H4 (cell line): Measurements from ENCODE around the gene PRR18. TPM values are rescaled to one million over a fixed set of nuclear protein-coding genes. Genes with fewer than 3 reads are reported as not detected.
"Not testable (repeated sequence)": the region's sequence is repeated elsewhere in the genome, so short reads cannot be mapped to it uniquely, and the experiment has no call there.

Source experiments
- DNase-seq: peaks from one replicate; pipeline ENCODE4 v3.0.0-alpha.2; 2015; ENCODE audit warnings: low spot score
- total RNA-seq: library from RNA; depleted of rRNA; stranded (reverse); fragments of >200 nt; shearing (Covaris generic); gene quantifications from 2 replicates; pipeline ENCODE4 v1.2.3, GENCODE V29; 2014; rRNA removed

The PRR18 gene, protein sequence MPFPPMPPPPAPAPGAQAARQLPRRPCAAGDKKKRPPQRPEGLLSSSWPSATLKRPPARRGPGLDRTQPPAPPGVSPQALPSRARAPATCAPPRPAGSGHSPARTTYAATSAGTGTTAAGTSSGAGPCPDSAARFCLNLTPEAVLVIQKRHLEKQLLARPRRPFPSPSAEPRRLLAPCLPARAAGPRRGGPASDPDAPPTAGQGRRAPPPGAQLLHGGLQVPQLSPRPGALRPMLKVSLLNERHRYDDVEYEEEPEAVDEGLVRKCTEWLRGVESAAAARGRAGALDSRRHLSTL
- total RNA-seq = not detected in 2 replicates

DNA sequence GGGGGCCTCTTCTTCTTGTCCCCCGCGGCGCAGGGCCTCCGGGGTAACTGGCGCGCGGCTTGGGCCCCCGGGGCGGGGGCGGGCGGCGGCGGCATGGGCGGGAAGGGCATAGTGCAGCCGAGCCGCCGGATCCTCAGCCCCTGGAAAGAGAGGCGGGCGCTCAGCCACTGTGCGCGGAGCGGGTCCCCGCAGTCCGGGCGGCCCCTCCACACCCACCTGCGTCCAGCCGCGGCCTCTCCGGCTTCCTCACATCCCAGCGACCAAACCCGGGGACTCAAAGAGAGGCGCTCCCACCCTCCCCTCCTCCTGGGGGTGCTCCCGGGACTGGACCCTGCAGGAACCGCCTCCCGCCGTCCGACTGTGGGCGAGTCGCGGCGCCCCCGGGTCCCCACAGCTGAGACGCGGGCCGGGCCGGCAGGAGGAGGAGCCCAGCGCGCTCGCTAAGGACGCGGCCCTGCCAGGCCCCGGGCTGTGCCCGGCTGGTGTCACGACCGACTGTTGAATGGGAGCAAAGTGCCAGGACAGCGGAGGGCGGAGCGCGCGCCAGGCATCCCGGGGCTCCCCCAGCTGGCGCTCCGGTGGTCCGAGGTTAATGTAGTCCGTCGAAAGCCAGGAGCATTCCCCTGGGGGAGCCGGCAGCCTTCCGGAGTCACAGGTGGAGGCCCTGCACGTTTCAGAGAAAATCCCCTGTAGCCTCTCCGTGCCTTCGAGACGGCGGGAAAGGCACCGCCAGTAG, at the start of gene PRR18:
PRR18 (minus strand) TSS at position 360 of the 736 bp plus-strand sequence; CDS start at position 110, 250 bp downstream.
- DNase-seq = no peak

DNA sequence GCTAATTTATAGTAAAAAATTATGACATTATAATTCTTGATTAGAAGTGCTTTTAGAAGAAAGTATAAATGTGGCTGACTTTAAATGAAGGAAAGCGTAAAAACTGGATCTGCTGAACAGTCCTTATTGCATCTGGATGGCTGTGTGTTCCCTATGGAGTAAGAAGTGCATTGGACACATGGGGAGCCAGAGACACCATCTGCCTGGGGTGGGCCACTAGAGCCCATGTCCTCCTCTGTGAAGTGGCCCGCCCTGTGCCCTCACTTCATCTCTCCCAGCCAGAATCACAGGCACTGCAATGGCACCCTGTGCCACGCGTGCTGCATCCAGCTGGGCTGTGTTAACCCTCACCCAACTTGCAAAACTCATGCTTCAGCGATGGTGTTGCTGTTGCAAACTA, 47.4 kb upstream of the PRR18 start:
- DNase-seq = no peak

DNA sequence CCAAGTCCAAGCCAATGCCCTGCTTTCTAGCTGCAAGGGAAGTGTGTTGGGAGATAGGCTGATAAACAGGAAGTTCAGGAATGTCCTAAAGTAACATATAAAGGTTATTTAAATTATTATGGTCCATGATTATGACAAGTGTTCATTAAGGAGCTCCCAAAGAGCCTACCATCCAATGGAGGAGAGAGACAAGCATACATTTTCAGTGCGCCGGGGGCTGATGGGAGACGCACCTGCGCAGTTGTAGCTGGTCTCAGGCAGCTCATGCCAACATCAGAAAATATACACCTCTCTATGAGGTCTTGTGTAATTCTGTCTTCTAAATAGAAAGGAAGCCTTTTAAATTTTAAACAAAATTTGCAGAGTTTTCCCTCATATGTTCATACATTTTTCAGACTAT, 46.8 kb upstream of the PRR18 start:
- no peak for DNase-seq

DNA sequence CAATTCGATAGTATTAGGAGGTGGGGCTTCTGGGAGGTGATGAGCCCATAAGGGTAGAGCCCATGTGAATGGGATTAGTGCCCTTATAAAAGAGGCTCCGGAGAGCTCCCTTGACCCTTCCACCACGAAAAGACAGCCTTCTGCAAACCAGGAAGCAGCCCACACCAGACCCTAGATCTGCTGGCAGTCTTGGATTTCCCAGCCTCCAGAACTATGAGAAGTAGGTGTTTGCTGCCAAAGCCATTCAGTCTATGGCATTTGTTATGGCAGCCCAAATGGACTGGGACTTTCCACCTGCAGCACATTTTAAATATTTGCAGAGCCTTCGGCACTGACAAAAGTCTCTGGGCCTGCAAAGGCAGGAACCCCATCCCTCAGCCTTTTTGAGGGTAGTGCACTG, 46.0 kb upstream of the PRR18 start:
- DNase-seq = no peak

DNA sequence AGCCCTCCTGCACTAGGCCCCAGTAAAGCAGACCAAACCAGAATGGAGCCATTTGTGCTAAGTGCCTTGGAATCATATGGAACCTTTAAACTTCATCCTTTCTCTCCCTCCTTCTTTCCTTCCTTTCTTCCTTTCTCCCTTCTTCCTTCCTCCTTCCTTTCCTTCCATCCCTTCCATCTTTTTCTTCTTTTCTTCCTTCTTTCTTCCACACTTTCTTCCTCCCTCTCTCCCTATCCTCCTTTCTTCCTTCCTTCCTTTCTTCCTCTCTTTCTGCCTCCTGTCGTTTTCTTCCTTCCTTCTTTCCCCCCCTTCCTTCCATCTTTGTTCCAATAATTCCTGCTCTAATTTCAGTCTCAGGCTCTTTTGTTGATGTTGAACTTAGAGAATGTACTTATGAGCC, 45.3 kb upstream of the PRR18 start:
- no peak for DNase-seq

DNA sequence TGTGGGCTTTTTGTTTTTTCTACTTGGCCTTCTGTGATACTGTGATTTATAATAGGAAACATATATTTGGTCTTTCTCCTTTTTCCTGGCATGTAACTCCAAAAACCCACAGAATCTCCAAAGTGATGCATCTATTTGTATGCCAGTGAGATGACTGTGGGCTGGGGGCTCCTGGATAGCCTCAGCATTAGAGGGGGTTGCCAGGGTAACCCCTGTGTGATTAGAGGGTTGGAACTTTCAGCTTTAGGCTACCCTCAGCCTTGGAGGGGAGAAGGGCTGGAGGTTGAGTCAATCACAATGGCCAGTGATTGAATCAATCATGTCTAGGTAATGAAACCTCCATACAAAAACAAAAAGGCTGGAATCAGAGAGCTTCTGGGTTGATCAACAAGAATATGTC, 44.7 kb upstream of the PRR18 start:
- DNase-seq = no peak

DNA sequence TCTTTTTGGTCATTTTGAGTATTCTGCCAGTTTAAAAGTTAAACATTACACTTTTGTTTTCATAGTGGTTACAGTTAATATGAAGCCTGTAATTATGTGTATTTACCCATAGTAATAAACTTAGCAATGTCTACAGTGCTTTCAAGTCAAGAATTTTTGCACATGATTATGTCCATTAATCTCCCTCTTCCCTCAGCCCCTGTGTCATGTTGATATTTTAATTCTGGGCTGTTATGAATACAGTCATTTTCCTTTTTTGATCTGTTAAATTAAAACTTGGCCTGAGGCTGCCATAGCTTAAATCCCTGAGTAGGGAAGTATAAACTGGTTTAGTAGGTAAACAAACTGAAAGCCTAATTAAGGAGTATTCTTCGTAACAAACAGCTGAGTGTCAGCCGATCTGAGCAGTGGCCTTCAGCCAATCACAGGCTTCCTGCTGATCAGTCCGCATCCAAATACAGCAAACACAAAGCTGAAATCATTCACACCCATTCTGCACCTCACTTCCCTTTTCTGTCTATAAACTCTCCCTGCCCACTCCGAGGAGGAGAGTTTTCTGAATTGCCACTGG, 43.6 kb upstream of the PRR18 start:
- DNase-seq = peak; percentile 54

DNA sequence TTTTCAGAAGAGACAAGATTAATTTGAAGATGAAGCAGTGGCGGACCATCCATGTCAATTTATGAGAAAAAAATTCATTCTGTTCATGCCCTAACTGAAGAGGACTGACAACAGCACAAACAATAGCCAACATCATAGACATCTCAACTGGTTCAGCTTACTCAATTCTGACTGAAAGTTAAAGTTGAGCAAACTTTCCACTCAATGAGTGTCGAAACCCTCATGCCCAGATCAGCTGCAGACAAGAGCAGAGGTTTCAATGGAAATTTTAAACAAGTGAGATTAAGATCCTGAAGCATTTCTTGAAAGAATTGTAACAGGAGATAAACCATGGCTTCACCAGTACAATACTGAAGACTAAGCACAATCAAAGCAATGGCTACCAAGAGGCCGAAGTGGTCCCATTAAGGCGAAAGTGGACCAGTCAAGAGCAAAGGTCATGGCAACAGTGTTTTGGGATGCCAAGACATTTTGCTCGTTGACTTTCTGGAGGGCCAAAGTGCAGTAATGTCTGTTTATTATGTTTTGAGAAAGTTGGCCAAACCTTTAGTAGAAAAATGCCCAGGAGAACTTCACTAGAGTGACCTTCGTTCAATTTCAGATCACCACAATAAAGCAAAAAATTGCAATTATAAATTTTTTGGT, 40.2 kb upstream of the PRR18 start:
- DNase-seq = no peak

DNA sequence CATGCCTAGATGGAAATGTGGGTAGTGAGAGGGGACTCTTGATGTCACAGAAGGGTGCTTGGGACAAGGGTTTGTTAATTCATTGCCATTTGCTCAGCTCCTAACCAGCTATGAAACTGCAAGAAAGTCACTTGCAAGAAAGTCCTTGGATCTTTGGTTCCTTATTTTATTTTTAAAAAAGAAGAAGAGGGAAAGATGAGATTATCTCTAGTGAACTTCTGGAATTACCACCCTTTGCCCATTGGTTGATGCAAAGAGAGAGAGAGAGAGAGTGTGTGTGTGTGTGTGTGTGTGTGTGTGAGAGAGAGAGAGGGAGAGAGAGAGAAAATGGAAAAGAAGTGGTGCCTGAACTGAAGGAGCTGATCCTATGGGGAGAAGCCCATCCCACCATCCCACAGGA, 38.8 kb upstream of the PRR18 start:
- DNase-seq = no peak

DNA sequence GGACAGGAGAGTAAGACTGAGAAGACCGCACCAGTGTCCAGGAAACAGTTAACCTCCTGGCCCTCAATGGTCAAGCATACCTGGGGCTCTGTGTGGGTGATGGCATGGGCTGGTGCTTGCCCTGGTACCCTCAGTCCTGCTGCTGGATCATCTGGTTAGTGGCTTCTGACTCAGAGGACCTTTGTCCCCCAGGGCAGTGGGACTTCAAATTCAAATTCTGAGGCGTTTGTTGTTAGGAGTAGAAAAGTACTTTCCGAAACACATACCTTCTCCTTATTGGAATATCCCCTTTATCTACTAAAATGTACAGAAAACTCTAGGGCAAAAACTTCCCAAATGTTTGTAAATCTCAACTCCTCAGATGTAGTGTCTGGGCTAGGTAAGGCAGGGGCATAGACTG, 38.3 kb upstream of the PRR18 start:
- no peak for DNase-seq

DNA sequence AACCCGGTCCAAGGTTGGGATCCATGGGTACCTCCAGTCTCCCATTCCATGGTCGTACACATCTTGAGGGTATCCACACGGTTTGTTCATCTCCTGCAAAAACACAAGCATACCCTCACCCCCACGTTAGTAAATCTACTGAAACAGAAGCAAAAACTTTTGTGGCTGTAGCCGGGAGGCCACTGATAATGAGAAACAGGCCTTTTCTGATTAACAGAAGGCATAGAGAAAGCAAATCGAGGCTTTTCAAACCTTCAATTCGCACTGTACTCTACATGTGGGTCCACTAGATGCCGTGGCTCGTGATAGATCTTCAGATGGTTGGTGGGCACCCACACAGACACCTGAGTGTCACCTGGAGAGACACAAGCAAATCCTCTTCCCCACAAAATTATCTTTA, 37.5 kb upstream of the PRR18 start:
- not testable (repeated sequence) for DNase-seq

DNA sequence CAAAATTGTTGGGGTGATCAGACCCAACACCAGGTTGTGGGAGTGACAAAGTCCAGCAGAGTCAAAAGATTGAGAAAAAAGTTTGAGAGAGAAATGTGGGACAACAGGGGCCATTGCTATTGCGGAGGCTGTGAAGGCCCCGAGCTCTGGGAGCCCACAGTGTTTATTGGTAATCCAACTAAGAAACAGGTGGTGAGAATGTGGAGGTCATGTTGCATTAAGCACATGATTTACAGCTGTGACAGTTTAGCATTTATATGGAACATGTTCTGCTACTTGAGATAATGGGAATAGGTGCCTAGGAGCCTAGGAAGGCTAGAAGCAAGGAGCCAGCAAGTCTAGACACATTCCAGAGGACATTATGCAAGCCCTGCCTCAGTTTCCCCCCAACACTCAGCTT, 36.7 kb upstream of the PRR18 start:
- not testable (repeated sequence) for DNase-seq

DNA sequence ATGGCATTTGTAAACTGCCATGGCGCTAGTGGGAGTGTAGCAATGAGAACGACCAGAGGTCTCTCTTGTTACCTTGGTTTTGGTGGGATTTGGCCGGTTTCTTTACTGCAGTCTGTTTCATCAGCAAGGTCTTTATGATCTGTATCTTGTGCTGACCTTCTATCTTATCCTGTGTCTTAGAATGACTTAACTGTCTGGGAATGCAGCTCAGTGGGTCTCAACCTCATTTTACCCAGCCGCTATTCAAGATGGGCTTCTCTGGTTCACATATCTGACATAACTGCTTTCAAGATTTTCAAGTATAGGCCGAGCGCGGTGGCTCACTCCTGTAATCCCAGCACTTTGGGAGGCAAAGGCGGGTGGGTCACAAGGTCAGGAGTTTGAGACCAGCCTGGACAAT, 36.0 kb upstream of the PRR18 start:
- no peak for DNase-seq

DNA sequence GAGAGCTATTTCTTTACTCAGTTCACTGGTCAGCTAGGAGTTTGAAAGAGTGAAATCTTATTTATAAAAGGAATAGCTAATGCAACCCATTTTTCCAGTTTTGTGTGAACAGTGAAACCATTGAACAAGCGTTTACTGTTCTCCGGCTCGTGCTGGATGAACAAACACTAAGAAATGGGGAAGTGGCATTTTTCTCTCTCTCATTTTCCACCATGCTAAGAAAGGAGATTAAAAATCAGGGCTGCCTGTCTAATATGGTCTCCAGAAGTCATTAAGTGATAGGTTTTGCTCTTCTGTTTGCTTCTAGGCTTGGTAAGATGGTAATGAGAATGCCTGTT, 34.9 kb upstream of the PRR18 start:
- no peak for DNase-seq

DNA sequence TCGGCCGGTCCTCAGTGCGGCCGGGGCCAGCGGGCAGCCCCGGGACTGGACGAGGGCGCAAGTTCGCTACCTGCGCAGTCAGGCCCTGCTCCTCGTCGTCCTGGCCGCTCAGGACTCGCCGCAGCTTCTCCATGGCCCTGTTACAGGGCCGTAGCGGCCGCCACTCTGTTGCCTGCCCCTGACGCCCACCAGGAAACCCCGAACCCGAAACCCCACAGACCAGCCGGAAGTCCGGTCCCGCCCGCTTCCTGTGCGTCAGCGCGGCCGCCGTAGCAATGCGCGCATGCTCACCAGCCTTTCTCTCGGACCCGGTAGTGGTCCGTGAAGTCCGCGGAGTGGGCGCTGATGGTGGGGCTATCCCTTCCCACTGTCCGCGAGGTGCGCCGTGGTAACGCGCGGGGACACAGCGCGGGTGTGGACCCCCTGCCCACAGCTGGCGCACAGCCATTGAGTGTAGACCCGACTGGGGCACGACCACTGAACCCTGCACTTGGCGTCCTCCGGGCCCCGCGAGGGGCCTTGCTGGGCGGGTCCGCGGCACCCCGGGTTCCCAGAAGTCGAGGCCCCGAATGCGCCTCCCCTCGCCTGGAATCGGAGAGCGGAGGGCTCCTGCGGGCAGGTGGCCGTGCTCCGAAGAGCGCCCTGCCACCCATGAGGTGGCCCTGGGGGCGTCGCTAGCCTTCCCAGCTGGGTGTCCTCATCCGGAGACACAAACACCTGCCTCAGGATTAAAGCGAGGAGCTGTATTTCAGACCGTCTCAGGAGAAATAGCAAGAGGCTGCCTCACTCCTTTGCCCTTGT, 34.4 kb upstream of the PRR18 start, which contains the start of gene SFT2D1:
SFT2D1 (minus strand) TSS at position 197 of the 801 bp plus-strand sequence; CDS start at position 133, 64 bp downstream.
- DNase-seq = peak; percentile 61

DNA sequence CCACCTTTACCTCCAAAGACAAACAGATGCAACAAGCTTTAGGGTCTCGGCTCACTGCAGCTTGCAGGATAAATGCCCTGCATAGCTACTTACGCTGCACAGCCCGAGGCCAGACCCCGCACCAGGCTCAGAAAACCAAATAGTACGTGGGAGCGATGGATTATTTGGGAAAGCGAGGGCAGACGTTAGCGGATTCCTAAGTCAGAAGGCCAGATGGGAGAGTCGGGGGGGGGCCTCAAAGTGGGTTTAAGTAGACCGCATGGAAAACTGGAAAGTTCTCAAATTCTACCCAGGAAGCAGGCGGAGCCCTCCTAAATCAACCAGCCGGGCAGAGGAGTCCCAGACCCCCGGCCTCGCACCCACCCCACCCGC, 33.8 kb upstream of the PRR18 start:
- DNase-seq = no peak

DNA sequence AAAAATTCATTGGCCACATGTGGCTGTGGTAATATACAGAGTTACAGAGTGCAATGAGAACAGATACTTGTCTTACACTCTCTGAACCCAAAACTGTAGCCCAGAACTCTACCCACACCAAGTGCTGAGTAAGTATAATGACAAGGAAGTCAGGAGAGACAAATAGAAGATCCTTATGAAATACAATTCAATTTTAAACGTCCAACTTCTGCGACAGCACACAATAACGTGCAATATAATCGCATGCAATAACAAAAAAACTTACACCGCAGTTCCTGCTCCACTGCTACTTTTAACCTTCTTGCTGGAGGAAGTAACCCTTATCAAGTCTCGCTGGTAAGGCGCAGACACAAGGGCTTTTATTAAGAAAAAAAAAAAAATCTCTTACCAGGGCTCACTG, 33.3 kb upstream of the PRR18 start:
- no peak for DNase-seq

DNA sequence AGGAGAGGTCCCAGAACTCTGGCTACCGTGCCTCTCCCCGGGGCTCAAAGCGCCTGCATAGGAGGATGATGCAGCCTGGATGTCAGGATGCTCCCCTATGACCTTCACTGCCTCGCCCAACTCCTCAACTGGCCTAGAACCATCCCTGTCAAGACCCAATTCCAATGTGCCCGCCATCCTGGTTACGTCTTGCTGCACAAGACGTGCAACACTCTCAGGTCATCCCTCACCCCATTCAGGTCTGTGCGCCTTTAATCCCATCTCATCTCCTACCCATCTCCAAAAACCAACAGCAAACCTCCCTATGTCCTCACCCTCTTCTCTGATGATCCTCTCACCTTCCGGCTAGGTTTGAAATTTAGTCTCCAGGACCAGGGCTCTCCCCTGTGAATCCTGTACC, 30.7 kb upstream of the PRR18 start:
- no peak for DNase-seq

DNA sequence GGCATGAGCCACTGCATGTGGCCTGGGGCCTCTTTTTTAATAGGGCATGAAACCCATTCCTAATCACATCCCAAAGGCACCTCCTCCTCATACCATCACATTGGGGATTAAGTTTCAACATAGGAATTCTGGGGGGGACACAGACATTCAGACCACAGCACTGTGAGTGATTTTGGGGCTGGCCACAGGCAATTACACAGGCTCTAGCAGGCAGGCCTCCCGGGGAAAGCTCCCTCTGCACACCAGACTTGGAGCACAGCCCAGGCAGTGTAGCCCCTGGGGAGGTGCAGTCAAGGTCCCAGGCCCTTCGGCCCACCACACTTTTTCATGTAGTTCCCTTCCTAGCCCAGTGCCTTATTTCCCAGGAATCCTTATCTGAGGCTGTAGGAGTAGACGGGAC, 28.7 kb upstream of the PRR18 start:
- no peak for DNase-seq

DNA sequence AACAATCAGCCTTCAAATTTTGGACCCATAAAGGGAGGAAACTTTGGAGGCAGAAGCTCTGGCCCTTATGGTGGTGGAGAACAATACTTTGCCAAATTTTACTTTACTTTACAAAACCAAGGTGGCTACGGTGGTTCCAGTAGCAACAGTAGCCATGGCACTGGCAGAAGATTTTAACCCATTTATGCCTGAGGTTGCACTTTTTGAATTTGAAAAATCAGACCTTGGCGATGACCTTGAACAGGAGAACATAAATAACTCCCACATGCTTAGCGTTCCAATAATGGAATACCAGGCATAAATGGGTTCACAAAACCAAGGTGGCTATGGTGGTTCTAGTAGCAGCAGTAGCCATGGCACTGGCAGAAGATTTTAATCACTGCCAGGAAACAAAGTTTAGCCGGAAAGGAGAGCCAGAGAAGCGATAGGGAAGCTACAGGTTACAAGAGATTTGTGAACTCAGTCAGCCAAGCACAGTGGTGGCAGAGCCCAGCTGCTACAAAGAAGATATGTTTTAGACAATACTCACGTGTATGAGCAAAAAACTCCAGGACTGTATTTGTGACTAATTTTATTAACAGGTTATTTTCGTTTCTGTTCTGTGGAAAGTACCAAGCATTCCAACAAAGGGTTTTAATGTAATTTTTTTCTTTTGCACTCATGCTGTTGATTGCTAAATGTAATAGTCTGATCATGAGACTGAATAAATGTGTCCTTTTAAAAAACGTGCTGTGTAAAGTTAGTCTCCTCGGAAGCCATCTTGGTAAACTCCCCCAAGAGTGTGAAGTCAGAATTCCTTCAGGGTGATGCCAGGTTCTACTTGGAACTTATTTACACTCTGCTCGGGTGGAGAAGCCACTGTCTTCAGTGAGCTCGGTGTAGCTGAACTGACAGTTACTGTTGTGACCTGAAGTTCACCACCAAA, 27.4 kb upstream of the PRR18 start:
- DNase-seq = no peak

DNA sequence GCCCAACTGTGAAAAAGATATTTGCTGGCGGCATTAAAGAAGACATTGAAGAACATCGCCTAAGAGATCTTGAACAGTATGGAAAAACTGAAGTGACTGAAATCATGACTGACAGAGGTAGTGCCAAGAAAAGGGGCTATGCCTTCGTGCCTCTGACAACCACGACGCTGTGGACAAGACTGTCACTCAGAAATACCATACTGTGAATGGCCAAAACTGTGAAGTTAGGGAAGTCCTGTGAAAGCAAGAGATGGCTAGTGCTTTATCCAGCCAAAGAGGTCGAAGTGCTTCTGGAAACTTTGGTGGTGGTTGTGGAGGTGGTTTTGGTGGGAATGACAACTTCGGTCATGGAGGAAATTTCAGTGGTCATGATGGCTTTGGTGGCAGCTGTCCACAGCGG, 26.7 kb upstream of the PRR18 start:
- DNase-seq = no peak
